ENCODE data around the gene TRAPPC10. TPM values are rescaled to one million over a fixed set of nuclear protein-coding genes. Genes with fewer than 3 reads are reported as not detected.

Gene TRAPPC10
- total and polyA plus RNA-seq, 2 experiments from 2014 or later, result 12.9 to 16.6 TPM

- no peak for DNase-seq (ENCODE audit: low spot score)
- TF ChIP-seq EZH2phosphoT487 (IDR thresholded peaks at IDR 0.05; ENCODE audit: low read depth, severe bottlenecking, unreplicated experiment) (no peak), CTCF (IDR thresholded peaks at IDR 0.05; ENCODE audit: poor library complexity) (no peak), EZH2 (IDR thresholded peaks at IDR 0.05; ENCODE audit: borderline replicate concordance) (no peak)
- no peaks in the 10 kb centered on the region for H3K27me3 ChIP-seq
- no peak overlapping the region for H2AFZ ChIP-seq
- H3K9me3 ChIP-seq (ENCODE audit: low read depth), result no peaks in the 10 kb centered on the region
- H4K20me1 ChIP-seq (ENCODE audit: insufficient read depth, poor library complexity, severe bottlenecking), result no peaks in the 10 kb centered on the region
- H3K79me2 ChIP-seq, result peaks cover 14% of the 10 kb centered on the region
- H3K4me2 ChIP-seq, result no peak overlapping the region
- no peaks in the 10 kb centered on the region for H3K9me2 ChIP-seq (replicated peaks; ENCODE audit: insufficient read depth)
- H3K36me3 ChIP-seq (replicated peaks; ENCODE audit: insufficient read depth, low read depth), result no peaks in the 10 kb centered on the region
- no peak overlapping the region for H3K27ac ChIP-seq
- 91% methylated on average over 19 of the region's 19 CpGs for WGBS (ENCODE audit: low lambda C conversion rate, missing lambda C conversion rate)
- H3K4me1 ChIP-seq (ENCODE audit: insufficient read depth), result no peaks in the 10 kb centered on the region
- no peak overlapping the region for H3K4me3 ChIP-seq
These were observed 51.2 kb downstream of the TRAPPC10 start for GRCh38 chr21:44063151-44063912.

- no peak for DNase-seq (ENCODE audit: low spot score)
- TF ChIP-seq EZH2 (IDR thresholded peaks at IDR 0.05; ENCODE audit: borderline replicate concordance), result no peak
- no peak for TF ChIP-seq EZH2phosphoT487 (IDR thresholded peaks at IDR 0.05; ENCODE audit: low read depth, severe bottlenecking, unreplicated experiment)
- no peak for TF ChIP-seq CTCF (IDR thresholded peaks at IDR 0.05; ENCODE audit: poor library complexity)
- WGBS (ENCODE audit: low lambda C conversion rate, missing lambda C conversion rate), result 88% methylated on average over 13 of the region's 13 CpGs
- Histone ChIP-seq H3K9me3 (ENCODE audit: low read depth) (no peaks in the 10 kb centered on the region), H2AFZ (no peak overlapping the region), H3K4me1 (ENCODE audit: insufficient read depth) (no peaks in the 10 kb centered on the region), H4K20me1 (ENCODE audit: insufficient read depth, poor library complexity, severe bottlenecking) (no peaks in the 10 kb centered on the region), H3K4me2 (no peak overlapping the region), H3K36me3 (replicated peaks; ENCODE audit: insufficient read depth, low read depth) (no peaks in the 10 kb centered on the region), H3K9me2 (replicated peaks; ENCODE audit: insufficient read depth) (no peaks in the 10 kb centered on the region), H3K27ac (no peak overlapping the region), H3K27me3 (no peaks in the 10 kb centered on the region), H3K79me2 (peaks cover 15% of the 10 kb centered on the region), H3K4me3 (no peak overlapping the region)
These were observed 52.8 kb downstream of the TRAPPC10 start for GRCh38 chr21:44064852-44065403.

- Histone ChIP-seq H3K36me3 (replicated peaks; ENCODE audit: insufficient read depth, low read depth) (no peaks in the 10 kb centered on the region), H3K4me1 (ENCODE audit: insufficient read depth) (no peaks in the 10 kb centered on the region), H3K27me3 (no peaks in the 10 kb centered on the region), H3K27ac (peak overlapping the region; percentile 1), H4K20me1 (ENCODE audit: insufficient read depth, poor library complexity, severe bottlenecking) (no peaks in the 10 kb centered on the region), H3K79me2 (peaks cover 15% of the 10 kb centered on the region), H3K4me2 (no peak overlapping the region), H3K9me2 (replicated peaks; ENCODE audit: insufficient read depth) (no peaks in the 10 kb centered on the region), H3K4me3 (no peak overlapping the region), H3K9me3 (ENCODE audit: low read depth) (no peaks in the 10 kb centered on the region), H2AFZ (no peak overlapping the region)
- WGBS (ENCODE audit: low lambda C conversion rate, missing lambda C conversion rate), result 88% methylated on average over 9 of the region's 9 CpGs
- DNase-seq (ENCODE audit: low spot score), result no peak
- TF ChIP-seq EZH2phosphoT487 (IDR thresholded peaks at IDR 0.05; ENCODE audit: low read depth, severe bottlenecking, unreplicated experiment) (no peak), EZH2 (IDR thresholded peaks at IDR 0.05; ENCODE audit: borderline replicate concordance) (no peak), CTCF (IDR thresholded peaks at IDR 0.05; ENCODE audit: poor library complexity) (no peak)
These were observed 53.3 kb downstream of the TRAPPC10 start for GRCh38 chr21:44065428-44065827.

Data from hepatocyte (in vitro differentiated cells).